SU-DHL-6 (cell line): ENCODE data around the gene SIRPG.

Source experiments
- H2AFZ ChIP-seq: fragments of 200-600 bp; sonication (generic); 2 replicates; pipeline ENCODE4 v1.6.1; 2014; ENCODE audit warnings: low read depth, mild to moderate bottlenecking, moderate library complexity, mixed read lengths, antibody characterized with exemption, low read length; ENCODE audit not compliant: severe bottlenecking
- H3F3A ChIP-seq: fragments of 200-600 bp; shearing (Covaris generic); 2 replicates; pipeline ENCODE4 v1.6.0; 2016; ENCODE audit warnings: antibody characterized with exemption, mild to moderate bottlenecking; ENCODE audit not compliant: insufficient read depth
- H3K27ac ChIP-seq: fragments of 200-600 bp; sonication (generic); 2 replicates; pipeline ENCODE4 v1.5.1; 2016; ENCODE audit warnings: low read depth, mild to moderate bottlenecking, low read length, moderate library complexity, mixed read lengths
- H3K27me3 ChIP-seq: fragments of 200-600 bp; sonication (generic), shearing (Covaris generic); 2 replicates; pipeline ENCODE4 v1.6.0; 2014; ENCODE audit warnings: mild to moderate bottlenecking, low read length
- H3K36me3 ChIP-seq: fragments of 200-600 bp; sonication (generic); 2 replicates; pipeline ENCODE4 v1.6.1; 2014; ENCODE audit warnings: mild to moderate bottlenecking, low read length, mixed read lengths
- H3K4me2 ChIP-seq: fragments of 300-600, 200-600 bp; shearing (Covaris generic), sonication (generic); 2 replicates; pipeline ENCODE4 v1.6.0; 2014; ENCODE audit warnings: low read length, low read depth, mild to moderate bottlenecking; ENCODE audit not compliant: poor library complexity, severe bottlenecking
- H3K4me3 ChIP-seq: fragments of 200-600 bp; sonication (generic); 2 replicates; pipeline ENCODE4 v1.5.1; 2014; ENCODE audit warnings: antibody characterized with exemption, low read length, mild to moderate bottlenecking, mixed read lengths; ENCODE audit not compliant: insufficient read depth, poor library complexity, severe bottlenecking
- H3K79me2 ChIP-seq: fragments of 200-600 bp; sonication (generic); 2 replicates; pipeline ENCODE4 v1.6.1; 2014; ENCODE audit warnings: mild to moderate bottlenecking, low read length, moderate library complexity; ENCODE audit not compliant: insufficient read depth
- H3K9ac ChIP-seq: fragments of 200-600 bp; sonication (generic); 2 replicates; pipeline ENCODE4 v1.7.0; 2014; ENCODE audit warnings: mild to moderate bottlenecking, low read length
- H3K9me2 ChIP-seq: fragments of 200-600 bp; sonication (generic); replicated peaks from 2 replicates; pipeline ENCODE4 v1.6.1; 2014; ENCODE audit warnings: low read length; ENCODE audit not compliant: insufficient read depth
- H3K9me3 ChIP-seq: fragments of 200-600 bp; sonication (generic); 2 replicates; pipeline ENCODE4 v1.6.1; 2014; ENCODE audit warnings: low read length, mixed read lengths; ENCODE audit not compliant: insufficient read depth
- H4K20me1 ChIP-seq: fragments of 200-600 bp; sonication (generic); 2 replicates; pipeline ENCODE4 v1.6.1; 2014; ENCODE audit warnings: low read depth, mild to moderate bottlenecking, antibody characterized with exemption, low read length, moderate library complexity, mixed read lengths
- CTCF ChIP-seq: fragments of 200-600 bp; sonication (generic); IDR thresholded peaks from one replicate; pipeline ENCODE4 v1.5.1; 2017; ENCODE audit warnings: antibody characterized with exemption, mild to moderate bottlenecking, low read length, moderate library complexity; ENCODE audit not compliant: insufficient read depth, poor library complexity, severe bottlenecking
- EZH2phosphoT487 ChIP-seq: fragments of 200-600 bp; sonication (generic), shearing (Covaris generic); conservative IDR thresholded peaks from 2 replicates; pipeline ENCODE4 v1.6.1; 2018; ENCODE audit warnings: mild to moderate bottlenecking, antibody characterized with exemption, low read length, moderate library complexity, mixed read lengths

SIRPG gene

GRCh38 chr20:1667502-1668085, 10.0 kb upstream of the SIRPG start:
- Histone ChIP-seq H3K9me2 (no peaks in the 10 kb centered on the region), H3F3A (no peaks in the 10 kb centered on the region), H3K4me2 (no peak overlapping the region), H2AFZ (no peak overlapping the region), H3K9ac (no peak overlapping the region), H4K20me1 (no peaks in the 10 kb centered on the region), H3K27ac (no peak overlapping the region), H3K79me2 (no peaks in the 10 kb centered on the region), H3K4me3 (no peak overlapping the region), H3K9me3 (no peaks in the 10 kb centered on the region), H3K27me3 (no peaks in the 10 kb centered on the region), H3K36me3 (no peaks in the 10 kb centered on the region)
- no peak for TF ChIP-seq EZH2phosphoT487

- Histone ChIP-seq H3K9me2 (no peaks in the 10 kb centered on the region), H3K79me2 (no peaks in the 10 kb centered on the region), H3K27me3 (no peaks in the 10 kb centered on the region), H3K4me3 (no peak overlapping the region), H3K9me3 (no peaks in the 10 kb centered on the region), H3F3A (no peaks in the 10 kb centered on the region), H4K20me1 (no peaks in the 10 kb centered on the region), H3K27ac (no peak overlapping the region), H3K4me2 (no peak overlapping the region), H3K36me3 (no peaks in the 10 kb centered on the region), H3K9ac (no peak overlapping the region), H2AFZ (no peak overlapping the region)
- TF ChIP-seq EZH2phosphoT487 (no peak), CTCF (no peak)
Observed at GRCh38 chr20:1666802-1667201, 9.2 kb upstream of the SIRPG start.

- Histone ChIP-seq H3K4me2 (no peak overlapping the region), H3F3A (no peaks in the 10 kb centered on the region), H3K27ac (no peak overlapping the region), H3K36me3 (no peaks in the 10 kb centered on the region), H2AFZ (no peak overlapping the region), H3K9ac (no peak overlapping the region), H3K9me3 (no peaks in the 10 kb centered on the region), H3K79me2 (no peaks in the 10 kb centered on the region), H3K4me3 (no peak overlapping the region), H3K9me2 (no peaks in the 10 kb centered on the region), H4K20me1 (no peaks in the 10 kb centered on the region), H3K27me3 (no peaks in the 10 kb centered on the region)
- no peak for TF ChIP-seq EZH2phosphoT487
- TF ChIP-seq CTCF = no peak
Observed at GRCh38 chr20:1665345-1665744, 7.8 kb upstream of the SIRPG start.

GRCh38 chr20:1664911-1665310, 7.3 kb upstream of the SIRPG start:
- Histone ChIP-seq H3F3A (no peaks in the 10 kb centered on the region), H3K4me2 (no peak overlapping the region), H3K9me2 (no peaks in the 10 kb centered on the region), H3K4me3 (no peak overlapping the region), H3K79me2 (no peaks in the 10 kb centered on the region), H3K27me3 (no peaks in the 10 kb centered on the region), H4K20me1 (no peaks in the 10 kb centered on the region), H3K27ac (no peak overlapping the region), H2AFZ (no peak overlapping the region), H3K36me3 (no peaks in the 10 kb centered on the region), H3K9ac (no peak overlapping the region), H3K9me3 (no peaks in the 10 kb centered on the region)
- no peak for TF ChIP-seq EZH2phosphoT487
- TF ChIP-seq CTCF = no peak
